ENCODE data around the gene GPRIN3. TPM values are rescaled to one million over a fixed set of nuclear protein-coding genes. Genes with fewer than 3 reads are reported as not detected.

The GPRIN3 gene
- total RNA-seq, 1 donor from 2014 or later, result 0.10 TPM

- Mint-ChIP-seq H3K27me3 (ENCODE audit: low read depth) (no peaks in the 10 kb centered on the region), H3K4me3 (ENCODE audit: unreplicated experiment) (no peak overlapping the region), H3K9me3 (ENCODE audit: low read depth) (no peaks in the 10 kb centered on the region), H3K4me1 (ENCODE audit: low read depth) (no peaks in the 10 kb centered on the region), H3K27ac (ENCODE audit: unreplicated experiment) (no peak overlapping the region), H3K36me3 (ENCODE audit: low read depth) (no peaks in the 10 kb centered on the region)
- DNase-seq (ENCODE audit: low spot score), result no peak
- no peak for TF ChIP-seq CTCF (IDR thresholded peaks at IDR 0.05)
Observed at GRCh38 chr4:89267392-89267791, 40.2 kb downstream of the GPRIN3 start.

DNA sequence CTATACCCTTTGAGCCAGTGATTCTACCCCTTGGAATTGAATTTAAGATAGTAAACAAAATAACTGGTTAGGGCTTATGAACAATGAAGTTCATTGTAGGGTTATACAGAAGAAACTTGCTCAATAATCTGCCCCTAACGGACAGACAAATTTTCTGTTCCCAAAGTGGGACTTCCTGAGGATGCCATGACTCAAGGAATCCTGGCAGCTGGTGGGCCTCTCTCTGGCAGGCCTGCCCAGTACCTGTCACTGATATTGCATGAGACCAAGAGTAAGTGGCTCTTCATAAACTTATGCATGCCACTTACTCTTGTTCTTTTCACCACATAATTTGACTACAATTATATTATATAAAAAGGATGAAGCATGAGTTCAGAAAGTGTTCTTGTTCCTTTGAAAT is 41.5 kb downstream of the GPRIN3 start:
- H3K27me3 Mint-ChIP-seq (ENCODE audit: low read depth), result no peaks in the 10 kb centered on the region
- H3K36me3 Mint-ChIP-seq (ENCODE audit: low read depth), result no peaks in the 10 kb centered on the region
- H3K9me3 Mint-ChIP-seq (ENCODE audit: low read depth), result no peaks in the 10 kb centered on the region

DNA sequence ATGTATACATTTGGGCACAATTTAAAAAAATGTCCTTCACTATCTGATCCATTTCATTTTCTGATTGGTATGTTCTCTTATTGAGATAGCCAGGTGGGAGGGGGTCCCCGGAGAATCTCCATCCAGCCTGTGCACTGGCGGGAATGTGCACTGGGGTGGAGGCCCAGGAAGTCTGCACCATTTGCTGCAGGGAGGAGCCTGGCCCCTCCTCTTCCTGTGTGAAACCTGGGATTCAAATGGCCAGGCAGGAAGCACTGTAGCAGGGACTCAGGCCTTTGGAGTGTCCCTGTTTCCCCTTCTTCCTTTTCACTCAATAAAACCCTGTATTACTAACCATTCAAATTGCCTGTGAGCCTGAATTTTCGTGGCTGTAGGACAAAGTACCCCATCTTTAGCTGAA is 44.3 kb downstream of the GPRIN3 start:
- Mint-ChIP-seq H3K4me1 (ENCODE audit: low read depth) (no peaks in the 10 kb centered on the region), H3K4me3 (ENCODE audit: unreplicated experiment) (no peak overlapping the region), H3K36me3 (ENCODE audit: low read depth) (no peaks in the 10 kb centered on the region), H3K9me3 (ENCODE audit: low read depth) (no peaks in the 10 kb centered on the region), H3K27me3 (ENCODE audit: low read depth) (no peaks in the 10 kb centered on the region), H3K27ac (ENCODE audit: unreplicated experiment) (no peak overlapping the region)
- no peak for TF ChIP-seq CTCF (IDR thresholded peaks at IDR 0.05)
- no peak for DNase-seq (ENCODE audit: low spot score)

More for the DNA sequence above, 41.5 kb downstream of the GPRIN3 start:
- no peak for TF ChIP-seq CTCF (IDR thresholded peaks at IDR 0.05)
- Mint-ChIP-seq H3K4me3 (ENCODE audit: unreplicated experiment) (no peak overlapping the region), H3K4me1 (ENCODE audit: low read depth) (no peaks in the 10 kb centered on the region), H3K27ac (ENCODE audit: unreplicated experiment) (no peak overlapping the region)
- DNase-seq (ENCODE audit: low spot score), result no peak

DNA sequence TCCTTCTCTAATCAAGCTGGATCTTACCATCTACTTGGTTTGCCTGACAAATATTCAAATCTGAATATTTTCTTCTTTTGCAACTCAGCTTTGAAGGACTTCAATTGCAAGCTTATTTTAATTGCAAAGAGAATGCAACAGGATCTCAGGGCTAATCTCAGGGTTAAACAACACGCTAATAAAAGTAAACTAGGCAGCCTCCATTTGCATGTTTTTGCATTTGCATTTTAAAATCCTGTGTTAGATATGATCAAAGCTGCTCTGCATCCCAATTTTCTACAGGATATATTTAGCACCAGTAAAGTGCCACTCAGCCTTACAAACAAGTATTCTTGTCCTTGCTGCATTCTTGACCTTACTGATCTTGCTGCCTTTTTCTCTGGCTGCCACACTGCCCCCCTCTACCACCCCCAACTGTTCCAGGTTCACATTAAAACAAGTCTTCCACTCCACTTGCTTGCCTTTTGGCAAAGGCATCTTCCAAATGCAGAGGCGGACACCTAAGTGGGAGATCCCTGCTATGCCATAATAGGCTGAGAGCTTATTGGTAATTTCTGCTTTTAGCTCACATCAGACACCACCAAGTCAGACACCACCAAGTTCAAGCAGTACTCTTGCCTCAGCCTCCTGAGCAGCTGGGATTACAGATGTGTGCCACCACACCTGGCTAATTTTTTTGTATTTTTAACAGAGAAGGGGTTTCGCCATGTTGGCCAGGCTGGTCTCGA is 48.1 kb downstream of the GPRIN3 start:
- Mint-ChIP-seq H3K4me3 (ENCODE audit: unreplicated experiment) (no peak overlapping the region), H3K27ac (ENCODE audit: unreplicated experiment) (no peak overlapping the region), H3K4me1 (ENCODE audit: low read depth) (no peaks in the 10 kb centered on the region), H3K36me3 (ENCODE audit: low read depth) (no peaks in the 10 kb centered on the region), H3K9me3 (ENCODE audit: low read depth) (no peaks in the 10 kb centered on the region), H3K27me3 (ENCODE audit: low read depth) (peaks cover 6% of the 10 kb centered on the region)
- TF ChIP-seq CTCF (IDR thresholded peaks at IDR 0.05), result no peak
- no peak for DNase-seq (ENCODE audit: low spot score)

- Mint-ChIP-seq H3K27ac (ENCODE audit: unreplicated experiment) (no peak overlapping the region), H3K36me3 (ENCODE audit: low read depth) (no peaks in the 10 kb centered on the region), H3K4me1 (ENCODE audit: low read depth) (no peaks in the 10 kb centered on the region), H3K4me3 (ENCODE audit: unreplicated experiment) (no peak overlapping the region), H3K9me3 (ENCODE audit: low read depth) (no peaks in the 10 kb centered on the region), H3K27me3 (ENCODE audit: low read depth) (peaks cover 6% of the 10 kb centered on the region)
- no peak for DNase-seq (ENCODE audit: low spot score)
- no peak for TF ChIP-seq CTCF (IDR thresholded peaks at IDR 0.05)
Observed at GRCh38 chr4:89258506-89258905, 49.1 kb downstream of the GPRIN3 start.
